HK-2 (cell line): ENCODE measurements around the gene FBRS.

ENCODE experiments used
- DNase-seq: peaks from one replicate; pipeline ENCODE4 v3.0.0-alpha.2; 2018; ENCODE audit not compliant: unreplicated experiment

Gene FBRS

GRCh38 chr16:30644334-30644830 lies 13.8 kb upstream of the FBRS start:
- no peak for DNase-seq

DNA sequence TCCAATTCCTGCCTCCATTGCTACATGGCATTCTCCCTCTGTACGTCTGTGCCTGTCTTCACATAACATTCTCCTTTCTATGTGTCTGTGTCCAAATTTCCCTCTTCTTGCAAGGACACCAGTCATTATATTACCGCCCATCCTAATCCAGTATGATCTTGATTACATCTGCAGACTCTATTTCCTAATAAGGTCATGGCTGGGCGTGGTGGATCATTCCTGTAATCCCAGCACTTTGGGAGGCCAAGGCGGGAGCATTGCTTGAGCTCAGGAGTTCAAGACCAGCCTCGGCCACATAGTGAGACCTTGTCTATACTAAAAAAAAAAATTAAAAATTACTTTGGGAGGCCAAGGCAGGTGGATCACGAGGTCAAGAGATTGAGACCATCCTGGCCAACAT lies 12.5 kb upstream of the FBRS start:
- no peak for DNase-seq

DNA sequence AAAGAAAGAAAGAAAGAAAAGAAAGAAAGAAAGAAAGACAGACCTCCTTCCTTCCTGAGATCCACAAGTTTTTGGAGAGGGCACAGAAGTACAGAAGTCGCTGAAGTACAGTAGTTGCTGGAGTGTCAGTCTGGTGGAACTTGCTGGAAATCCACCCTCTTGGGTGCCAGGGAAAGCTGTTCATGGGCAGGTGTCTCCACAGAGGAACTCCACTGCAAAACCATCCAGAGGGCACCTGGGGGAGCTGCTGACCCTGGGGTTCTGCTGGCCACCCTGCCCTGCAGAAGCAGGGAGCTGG lies 11.0 kb upstream of the FBRS start:
- no peak for DNase-seq

DNA sequence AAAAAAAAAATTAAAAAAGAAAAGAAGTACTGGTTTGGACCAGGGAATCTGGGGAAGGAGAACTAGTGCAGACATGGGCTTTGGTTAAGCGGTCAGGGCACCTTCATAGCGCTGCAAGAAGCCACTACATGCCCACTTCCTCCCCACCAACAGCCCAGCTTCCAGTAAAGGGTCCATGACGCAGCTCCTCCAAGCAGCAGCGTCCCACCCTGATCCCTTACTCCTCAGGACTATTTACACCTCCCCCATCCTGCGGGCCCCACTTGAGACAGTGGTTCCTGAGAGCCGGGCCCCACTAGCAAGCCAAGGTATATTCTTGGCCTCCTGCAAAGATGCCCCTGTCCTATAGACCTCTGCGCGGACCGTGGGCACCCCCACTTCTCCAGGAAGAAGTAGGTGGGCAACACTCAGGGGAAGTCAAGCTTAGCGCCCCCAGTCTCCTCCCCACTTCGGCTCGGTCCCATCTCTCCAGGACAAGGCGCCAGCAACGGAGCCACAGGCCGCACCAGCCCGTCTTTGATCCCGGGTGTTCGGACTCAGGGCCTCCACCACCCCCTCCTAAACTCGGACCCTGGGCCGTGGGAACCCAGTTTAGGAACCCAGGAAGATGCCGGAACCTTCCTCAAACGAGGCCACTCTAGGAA lies 8.4 kb upstream of the FBRS start:
- DNase-seq = no peak

DNA sequence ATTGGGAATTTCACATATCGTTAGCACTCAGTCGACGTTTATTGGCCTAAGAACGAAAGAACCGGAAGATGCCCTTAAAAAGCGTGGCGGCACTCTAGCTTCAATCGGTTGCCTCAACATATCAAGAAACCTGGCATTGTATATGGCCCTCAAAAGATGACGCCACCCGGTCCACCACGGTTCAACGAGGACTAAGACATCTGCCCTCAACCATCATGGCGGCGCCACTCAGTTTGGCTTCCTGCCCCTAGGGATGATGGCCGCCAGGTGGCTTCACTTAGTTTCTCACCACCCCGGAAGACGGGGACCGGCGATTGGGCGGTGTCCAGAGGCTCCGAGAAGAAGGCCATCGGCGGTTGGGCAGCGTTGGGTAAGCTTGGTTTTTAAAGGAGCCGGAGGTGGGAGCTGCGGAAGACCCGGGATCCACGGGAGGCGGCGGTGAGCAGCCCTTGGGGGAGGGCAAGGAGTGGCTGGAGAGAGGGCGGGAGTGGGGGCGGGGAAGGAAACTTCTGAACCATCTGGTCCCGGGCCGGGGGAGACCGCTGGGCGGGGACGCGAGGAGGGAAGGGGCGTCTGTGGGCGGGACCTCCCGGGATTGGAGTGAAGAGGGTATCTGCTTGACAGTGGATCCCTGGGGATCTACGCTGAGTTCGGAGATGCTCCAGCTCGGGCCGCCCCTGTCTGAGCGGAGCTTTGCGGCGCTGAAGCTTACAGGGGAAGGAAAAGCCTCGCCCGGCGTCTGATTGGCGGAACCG lies 7.7 kb upstream of the FBRS start, which contains the start of gene PRR14:
Gene PRR14 (plus strand): TSS at position 592 of the 755 bp plus-strand sequence. CDS start 686 bp downstream, outside the sequence.
- DNase-seq = peak; percentile 96

DNA sequence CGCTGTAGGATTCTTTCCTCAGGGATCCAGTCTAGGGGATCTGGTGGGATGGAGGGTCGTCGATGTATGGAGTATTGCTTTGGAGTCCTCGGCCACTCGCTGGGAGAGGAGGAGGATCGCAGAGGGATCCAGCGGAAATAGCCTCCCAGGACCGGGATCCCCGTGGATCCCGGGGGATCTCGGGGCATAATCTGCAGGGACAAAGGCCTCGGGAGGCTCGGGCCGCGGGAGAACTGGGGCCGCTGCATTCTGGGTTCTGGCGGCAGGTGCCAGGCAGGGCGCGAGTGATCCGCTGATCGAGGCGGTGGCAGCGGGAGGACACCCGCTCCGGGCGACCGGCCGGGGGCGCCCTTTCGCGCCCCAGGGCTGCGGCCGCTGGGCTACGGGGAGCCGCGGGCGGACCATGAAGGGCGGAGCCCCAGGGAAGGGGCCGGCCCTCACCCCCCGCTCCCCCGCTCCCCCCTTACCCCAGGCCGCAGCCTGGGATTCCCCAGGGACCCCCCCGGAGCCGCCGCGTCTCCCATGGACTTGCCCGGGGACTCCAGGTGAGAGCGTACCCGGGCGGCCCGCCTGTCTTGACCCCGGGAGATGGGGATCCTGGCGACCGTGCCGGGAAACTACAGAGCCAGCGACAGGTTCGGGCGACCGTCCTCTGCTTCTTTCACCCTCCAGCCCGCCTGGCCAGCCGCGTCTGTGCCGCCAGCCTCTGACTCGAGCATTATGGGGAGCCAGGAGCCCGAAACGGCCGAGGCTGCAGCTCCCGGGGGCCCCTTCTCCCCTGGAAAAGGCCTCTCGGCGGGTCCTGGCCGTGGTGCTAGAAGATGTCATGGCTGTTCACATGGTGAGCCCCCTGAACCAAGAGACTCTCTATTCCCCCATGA lies 6.9 kb upstream of the FBRS start:
- peak; percentile 59 for DNase-seq

DNA sequence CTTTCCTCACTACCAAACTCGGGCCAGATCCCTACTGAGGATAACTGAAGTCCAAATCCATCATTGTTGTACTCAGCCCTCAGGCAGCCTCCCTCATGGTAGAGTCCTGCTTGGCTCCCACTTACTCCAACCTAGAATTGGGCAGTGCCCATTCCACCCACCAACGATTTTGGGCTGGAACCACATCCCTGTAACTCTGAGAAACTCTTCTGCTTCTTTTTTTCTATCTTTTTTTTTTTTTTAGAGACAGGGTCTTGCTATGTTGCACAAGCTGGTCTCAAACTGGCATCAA lies 6.3 kb upstream of the FBRS start:
- no peak for DNase-seq

DNA sequence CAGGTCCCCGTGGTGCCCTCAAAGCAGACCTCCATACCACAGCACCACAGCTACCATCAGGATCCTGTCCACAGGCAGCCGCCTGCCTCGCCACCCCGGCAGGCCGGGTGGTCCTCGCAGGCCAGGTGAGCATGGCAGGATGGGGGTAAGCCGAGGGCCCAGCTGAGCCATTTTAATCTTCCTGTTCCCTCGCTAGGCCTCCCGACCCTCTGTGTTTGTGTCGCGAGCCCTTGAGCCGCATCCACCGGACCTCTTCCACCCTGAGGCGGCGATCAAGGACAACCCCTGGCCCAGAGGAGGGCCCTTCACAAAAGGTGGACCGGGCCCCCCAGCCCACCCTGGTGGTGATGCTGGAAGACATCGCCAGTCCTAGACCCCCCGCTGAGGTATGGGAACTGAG lies 5.5 kb upstream of the FBRS start:
- DNase-seq = no peak

DNA sequence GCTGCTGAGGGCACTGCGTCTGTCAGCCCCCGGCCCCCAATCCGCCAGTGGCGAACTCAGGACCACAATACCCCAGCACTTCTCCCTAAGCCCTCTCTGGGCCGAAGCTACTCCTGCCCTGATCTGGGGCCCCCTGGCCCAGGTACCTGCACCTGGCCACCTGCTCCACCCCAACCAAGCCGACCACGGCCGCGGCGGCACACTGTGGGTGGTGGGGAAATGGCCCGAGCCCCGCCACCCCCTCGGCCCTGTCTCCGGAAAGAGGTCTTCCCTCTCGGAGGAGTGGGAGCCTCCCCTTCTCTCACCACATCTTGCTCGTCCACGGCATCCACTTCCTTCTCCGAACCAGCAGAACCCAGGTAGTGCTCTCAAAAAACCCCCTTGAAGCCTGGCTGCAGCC lies 3.4 kb upstream of the FBRS start:
- DNase-seq = no peak

DNA sequence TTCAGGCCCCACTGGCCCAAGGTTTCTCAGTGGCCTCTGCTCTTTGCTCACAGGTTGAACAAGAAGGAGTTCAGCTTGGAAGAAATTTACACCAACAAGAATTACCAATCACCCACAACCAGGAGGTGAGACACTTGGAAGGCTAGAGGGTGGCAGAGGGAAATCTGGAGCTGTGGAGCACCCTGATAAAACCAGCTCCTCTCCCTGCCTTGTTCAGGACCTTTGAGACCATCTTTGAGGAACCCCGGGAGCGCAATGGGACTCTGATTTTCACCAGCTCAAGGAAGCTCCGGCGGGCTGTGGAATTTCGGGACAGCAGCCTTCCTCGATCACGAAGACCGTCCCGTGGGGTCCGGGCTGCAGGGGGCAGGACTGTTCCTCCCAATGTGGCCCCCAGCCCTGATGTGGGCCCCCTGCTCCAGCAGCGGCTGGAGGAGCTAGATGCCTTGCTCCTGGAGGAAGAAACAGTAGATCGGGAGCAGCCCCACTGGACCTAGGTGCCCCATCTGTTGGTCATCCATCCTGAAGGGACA lies 2.4 kb upstream of the FBRS start:
- no peak for DNase-seq

- no peak for DNase-seq
Observed at GRCh38 chr16:30656388-30656787, 1.8 kb upstream of the FBRS start.

DNA sequence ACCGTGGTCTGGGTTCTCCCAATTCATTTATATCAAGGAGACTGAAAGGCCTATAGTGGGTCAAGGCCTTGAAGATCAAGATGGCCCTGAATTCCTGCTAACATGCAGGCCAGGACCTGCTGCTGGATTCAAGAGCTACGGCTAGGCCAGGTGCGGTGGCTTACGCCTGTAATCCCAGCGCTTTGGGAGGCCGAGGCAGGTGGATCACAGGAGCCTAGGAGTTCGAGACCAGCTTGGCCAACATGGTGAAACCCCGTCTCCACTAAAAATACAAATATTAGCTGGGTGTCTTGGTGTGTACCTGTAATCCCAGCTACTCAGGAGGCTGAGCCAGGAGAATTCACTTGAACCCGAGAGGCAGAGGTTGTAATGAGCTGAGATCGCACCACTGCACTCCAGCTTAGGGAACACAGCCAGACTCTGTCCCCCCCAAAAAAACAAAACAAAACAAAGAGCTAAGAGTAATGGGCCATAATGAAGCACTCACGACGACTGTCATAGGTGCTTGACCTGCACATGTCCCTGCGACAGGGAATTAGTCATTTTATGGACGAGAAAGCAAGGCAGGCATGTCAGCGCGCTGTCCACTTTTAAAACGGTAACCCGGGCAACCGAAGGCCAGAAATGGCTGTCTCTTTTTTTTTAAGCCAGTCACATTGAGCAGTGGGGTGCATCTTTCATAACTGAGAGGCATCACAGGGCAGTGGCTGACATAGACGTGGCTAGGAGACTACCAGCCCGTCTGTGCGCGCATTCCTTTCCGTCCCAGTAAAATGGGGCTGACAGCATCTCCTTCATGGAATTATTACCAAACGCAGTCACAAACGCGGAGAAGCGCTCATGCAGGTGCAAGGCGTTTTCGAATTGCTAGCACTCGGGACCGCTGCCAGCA lies 1.0 kb upstream of the FBRS start:
- peak; percentile 34 for DNase-seq

GRCh38 chr16:30658731-30659506 lies 688 bp downstream of the FBRS start:
- DNase-seq = peak; percentile 86

DNA sequence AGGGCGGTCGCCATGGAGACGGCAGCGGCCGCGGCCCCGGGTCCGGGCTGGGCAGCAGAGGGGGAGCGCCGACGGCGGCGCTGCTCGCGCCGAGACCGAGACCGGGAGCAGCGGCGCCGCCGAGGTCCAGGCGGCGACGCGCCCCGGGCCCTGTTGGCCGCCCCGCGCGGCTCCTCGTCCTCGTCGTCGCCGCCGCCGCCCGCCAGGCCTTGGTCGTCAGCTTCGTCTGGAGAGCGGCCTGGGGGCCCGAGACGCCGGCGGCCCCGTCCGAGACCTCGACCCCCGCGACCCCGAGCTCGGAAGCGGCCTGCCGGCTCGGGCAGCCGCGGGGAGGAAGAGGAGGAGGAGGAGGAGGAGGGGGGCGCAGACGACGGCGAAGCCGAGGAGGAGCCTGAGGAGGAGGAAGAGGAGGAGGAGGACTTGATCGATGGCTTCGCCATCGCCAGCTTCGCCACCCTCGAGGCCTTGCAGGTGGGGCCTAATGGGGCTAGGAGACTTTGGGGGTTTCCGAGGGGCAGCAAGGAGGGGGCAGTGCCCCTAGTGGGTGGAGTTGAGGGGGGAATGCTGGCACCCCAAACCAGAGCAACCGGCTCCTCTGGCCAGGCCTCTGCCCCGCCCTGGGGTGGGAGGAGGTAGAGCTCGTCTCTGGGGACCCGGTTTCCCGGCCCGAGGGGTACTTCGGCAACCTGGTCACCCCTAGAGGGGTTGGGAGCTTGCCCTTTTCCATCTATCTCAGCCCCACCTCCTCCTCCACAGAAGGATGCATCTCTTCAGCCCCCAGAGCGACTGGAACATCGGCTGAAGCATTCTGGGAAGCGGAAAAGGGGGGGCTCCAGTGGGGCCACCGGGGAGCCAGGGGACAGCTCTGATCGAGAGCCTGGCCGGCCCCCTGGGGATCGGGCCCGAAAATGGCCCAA lies 1.5 kb downstream of the FBRS start:
- DNase-seq = peak; percentile 28

GRCh38 chr16:30660424-30661261 lies 2.4 kb downstream of the FBRS start:
- peak; percentile 16 for DNase-seq

DNA sequence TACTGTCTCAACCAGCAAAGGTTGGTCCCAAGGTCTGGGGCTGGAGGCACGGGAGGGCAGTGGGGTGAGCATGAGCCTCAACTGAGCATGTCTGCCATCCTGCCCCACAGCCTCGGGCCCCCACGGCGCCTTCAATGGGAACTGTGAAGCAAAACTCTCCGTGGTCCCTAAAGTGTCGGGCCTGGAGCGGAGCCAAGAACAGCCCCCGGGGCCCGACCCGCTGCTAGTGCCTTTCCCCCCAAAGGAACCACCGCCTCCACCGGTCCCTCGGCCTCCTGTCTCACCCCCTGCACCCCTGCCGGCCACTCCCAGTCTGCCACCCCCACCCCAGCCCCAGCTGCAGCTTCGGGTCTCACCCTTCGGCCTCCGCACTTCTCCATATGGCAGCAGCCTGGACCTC lies 4.2 kb downstream of the FBRS start:
- DNase-seq = no peak

- DNase-seq = no peak
Observed at GRCh38 chr16:30663038-30663437, 4.8 kb downstream of the FBRS start.

DNA sequence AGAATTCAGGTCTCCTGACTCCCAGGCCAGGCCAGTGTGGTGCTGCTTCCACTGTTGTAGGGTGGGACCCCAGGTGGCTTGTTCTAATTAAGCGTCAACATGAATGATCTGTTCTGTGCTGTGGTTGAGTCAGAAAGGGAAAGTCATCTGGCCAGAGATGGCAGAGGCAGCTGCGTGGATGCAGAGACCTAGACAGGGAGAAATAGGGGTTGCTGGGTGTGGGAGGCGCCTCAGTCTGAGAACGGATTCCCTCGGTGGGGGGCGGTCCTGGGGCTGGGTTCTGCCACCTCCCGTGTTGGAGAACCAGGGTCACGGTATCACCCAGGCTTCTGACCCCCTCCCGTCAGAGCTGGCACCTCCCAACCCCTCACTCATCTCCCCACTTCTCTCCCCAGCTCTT lies 5.6 kb downstream of the FBRS start:
- DNase-seq = no peak
